ENCODE data around the gene EPB41L4B. TPM values are rescaled to one million over a fixed set of nuclear protein-coding genes. Genes with fewer than 3 reads are reported as not detected.

EPB41L4B gene
- total and polyA plus RNA-seq, 2 of the 13 experiments (the other 11 are each of a cell fraction or from before 2014, with no cell fraction given), result 17.6 to 22.1 TPM

GRCh38 chr9:109319017-109319625, 1.7 kb downstream of the EPB41L4B start (continued):
- TF ChIP-seq POGK (CRISPR knock-in tag; conservative IDR thresholded peaks at IDR 0.05) (0 out of 2 replicates have a peak, but pooled peaks have one; percentile 26), ZFP90 (CRISPR knock-in tag; IDR thresholded peaks at IDR 0.05; ENCODE audit: borderline replicate concordance) (no peak), YEATS4 (CRISPR knock-in tag; IDR thresholded peaks at IDR 0.05; ENCODE audit: borderline replicate concordance) (0 out of 2 replicates have a peak, but pooled peaks have one; percentile 5), SMARCE1 (IDR thresholded peaks at IDR 0.05; ENCODE audit: borderline replicate concordance) (no peak), MTA1 (CRISPR knock-in tag; IDR thresholded peaks at IDR 0.05; ENCODE audit: borderline replicate concordance) (0 out of 2 replicates have a peak, but pooled peaks have one; percentile 15), UBTF (CRISPR knock-in tag; IDR thresholded peaks at IDR 0.05) (peak; percentile 70; the same call in 1 of the 2 replicates), ATRX (CRISPR knock-in tag; IDR thresholded peaks at IDR 0.05; ENCODE audit: borderline replicate concordance) (no peak), CHCHD3 (CRISPR knock-in tag; IDR thresholded peaks at IDR 0.05) (0 out of 2 replicates have a peak, but pooled peaks have one; percentile 36), RELA (CRISPR knock-in tag; IDR thresholded peaks at IDR 0.05) (no peak), SOX6 (IDR thresholded peaks at IDR 0.05) (no peak), SOX6 (CRISPR knock-in tag; IDR thresholded peaks at IDR 0.05) (peak; percentile 4; the same call in 1 of the 2 replicates), ZNF547 (CRISPR knock-in tag; IDR thresholded peaks at IDR 0.05) (no peak), SMC3 (IDR thresholded peaks at IDR 0.05; ENCODE audit: low read length) (no peak), ZNF572 (CRISPR knock-in tag; IDR thresholded peaks at IDR 0.05) (0 out of 2 replicates have a peak, but pooled peaks have one; percentile 17), ZNF768 (CRISPR knock-in tag; IDR thresholded peaks at IDR 0.05) (peak; percentile 27; the same call in 1 of the 2 replicates), ZNF709 (CRISPR knock-in tag; IDR thresholded peaks at IDR 0.05) (0 out of 2 replicates have a peak, but pooled peaks have one; percentile 25), TBL1XR1 (IDR thresholded peaks at IDR 0.05; ENCODE audit: borderline replicate concordance, low read length, partially characterized antibody) (no peak)
- TF ChIP-seq, protein P1, sequence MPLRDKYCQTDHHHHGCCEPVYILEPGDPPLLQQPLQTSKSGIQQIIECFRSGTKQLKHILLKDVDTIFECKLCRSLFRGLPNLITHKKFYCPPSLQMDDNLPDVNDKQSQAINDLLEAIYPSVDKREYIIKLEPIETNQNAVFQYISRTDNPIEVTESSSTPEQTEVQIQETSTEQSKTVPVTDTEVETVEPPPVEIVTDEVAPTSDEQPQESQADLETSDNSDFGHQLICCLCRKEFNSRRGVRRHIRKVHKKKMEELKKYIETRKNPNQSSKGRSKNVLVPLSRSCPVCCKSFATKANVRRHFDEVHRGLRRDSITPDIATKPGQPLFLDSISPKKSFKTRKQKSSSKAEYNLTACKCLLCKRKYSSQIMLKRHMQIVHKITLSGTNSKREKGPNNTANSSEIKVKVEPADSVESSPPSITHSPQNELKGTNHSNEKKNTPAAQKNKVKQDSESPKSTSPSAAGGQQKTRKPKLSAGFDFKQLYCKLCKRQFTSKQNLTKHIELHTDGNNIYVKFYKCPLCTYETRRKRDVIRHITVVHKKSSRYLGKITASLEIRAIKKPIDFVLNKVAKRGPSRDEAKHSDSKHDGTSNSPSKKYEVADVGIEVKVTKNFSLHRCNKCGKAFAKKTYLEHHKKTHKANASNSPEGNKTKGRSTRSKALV (CRISPR knock-in tag; IDR thresholded peaks at IDR 0.05), result 0 out of 2 replicates have a peak, but pooled peaks have one; percentile 32
- TF ChIP-seq, protein P2, sequence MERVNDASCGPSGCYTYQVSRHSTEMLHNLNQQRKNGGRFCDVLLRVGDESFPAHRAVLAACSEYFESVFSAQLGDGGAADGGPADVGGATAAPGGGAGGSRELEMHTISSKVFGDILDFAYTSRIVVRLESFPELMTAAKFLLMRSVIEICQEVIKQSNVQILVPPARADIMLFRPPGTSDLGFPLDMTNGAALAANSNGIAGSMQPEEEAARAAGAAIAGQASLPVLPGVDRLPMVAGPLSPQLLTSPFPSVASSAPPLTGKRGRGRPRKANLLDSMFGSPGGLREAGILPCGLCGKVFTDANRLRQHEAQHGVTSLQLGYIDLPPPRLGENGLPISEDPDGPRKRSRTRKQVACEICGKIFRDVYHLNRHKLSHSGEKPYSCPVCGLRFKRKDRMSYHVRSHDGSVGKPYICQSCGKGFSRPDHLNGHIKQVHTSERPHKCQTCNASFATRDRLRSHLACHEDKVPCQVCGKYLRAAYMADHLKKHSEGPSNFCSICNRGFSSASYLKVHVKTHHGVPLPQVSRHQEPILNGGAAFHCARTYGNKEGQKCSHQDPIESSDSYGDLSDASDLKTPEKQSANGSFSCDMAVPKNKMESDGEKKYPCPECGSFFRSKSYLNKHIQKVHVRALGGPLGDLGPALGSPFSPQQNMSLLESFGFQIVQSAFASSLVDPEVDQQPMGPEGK (CRISPR knock-in tag; IDR thresholded peaks at IDR 0.05), result peak; percentile 48; the same call in 1 of the 2 replicates

All from HepG2 (cell line).